H1 (cell line): Measurements from ENCODE around the gene KRTAP9-7. TPM values are rescaled to one million over a fixed set of nuclear protein-coding genes. Genes with fewer than 3 reads are reported as not detected.

Experiments used
- CTCF ChIA-PET: fragments of 300-600 bp; sonication (Branson Sonifier 250); formaldehyde crosslinking; loops from one replicate; lab custom pipeline; 2021; ENCODE audit not compliant: partially characterized antibody; lab: Charles Lee
- POLR2A ChIA-PET: fragments of 300-600 bp; sonication (Branson Sonifier 250); formaldehyde crosslinking; loops from one replicate; lab custom pipeline; 2021; ENCODE audit warnings: inconsistent platforms; ENCODE audit not compliant: partially characterized antibody; lab: Charles Lee
- DNase-seq, 2 experiments: peaks; one replicate each; pipeline versions ENCODE4 v3.0.0 to v3.0.0-alpha.2; 2010 to 2022; ENCODE audit warnings: low spot score in 2 of 2, low read depth in 1 of 2, mixed read lengths in 1 of 2
- FAIRE-seq: peaks from 2 replicates; lab custom pipeline; 2011; peaks lifted over from hg19 to GRCh38; lab: Jason Lieb, UNC
- H2AFZ ChIP-seq: 2 replicates; pipeline ENCODE4 v1.8.1; 2012; ENCODE audit warnings: low read length, inconsistent platforms
- H2AK5ac ChIP-seq: 2 replicates; pipeline ENCODE4 v1.6.1; 2013; ENCODE audit warnings: low read depth, low read length
- H2BK120ac ChIP-seq: replicated peaks from 2 replicates; pipeline ENCODE3; 2013; ENCODE audit warnings: low read depth, low read length, inconsistent platforms
- H2BK12ac ChIP-seq: 2 replicates; pipeline ENCODE4 v1.6.1; 2013; ENCODE audit warnings: low read depth, low read length
- H2BK15ac ChIP-seq: 2 replicates; pipeline ENCODE4 v1.6.1; 2013; ENCODE audit warnings: low read length
- H2BK20ac ChIP-seq: 2 replicates; pipeline ENCODE4 v1.6.1; 2013; ENCODE audit warnings: low read length
- H2BK5ac ChIP-seq: 2 replicates; pipeline ENCODE4 v1.6.1; 2013; ENCODE audit warnings: low read depth, low read length
- H3K14ac ChIP-seq: 2 replicates; pipeline ENCODE4 v1.6.1; 2013; ENCODE audit warnings: inconsistent platforms; ENCODE audit not compliant: insufficient read length
- H3K18ac ChIP-seq: 2 replicates; pipeline ENCODE4 v1.6.1; 2013; ENCODE audit warnings: low read length; ENCODE audit errors: extremely low read depth
- H3K23ac ChIP-seq: 2 replicates; pipeline ENCODE4 v1.6.1; 2013; ENCODE audit warnings: inconsistent platforms; ENCODE audit not compliant: insufficient read length
- H3K23me2 ChIP-seq: 2 replicates; pipeline ENCODE4 v1.6.1; 2013; ENCODE audit warnings: low read depth, low read length
- H3K27ac ChIP-seq: 2 replicates; pipeline ENCODE4 v1.6.1; 2011; ENCODE audit warnings: low read depth, low read length, inconsistent platforms
- H3K27me3 ChIP-seq, 4 experiments: replicated peaks in 1 of 4; 1 replicate in 1 of 4; 2 replicates in 3 of 4; pipeline versions ENCODE4 v1.6.1 to v1.8.1; 2011 to 2013; ENCODE audit warnings: low read length in 3 of 4, mild to moderate bottlenecking in 3 of 4, inconsistent platforms in 2 of 4, mixed read lengths in 2 of 4, moderate library complexity in 1 of 4; ENCODE audit not compliant: control insufficient read depth in 3 of 4, insufficient read depth in 3 of 4; ENCODE audit errors: extremely low read depth in 1 of 4
- H3K36me3 ChIP-seq, 4 experiments: 2 replicates each; pipeline versions ENCODE4 v1.6.1 to v1.8.1; 2011 to 2013; ENCODE audit warnings: mild to moderate bottlenecking in 4 of 4, low read length in 3 of 4, moderate library complexity in 2 of 4, control low read depth in 1 of 4, inconsistent platforms in 1 of 4; ENCODE audit not compliant: insufficient read depth in 4 of 4, control insufficient read depth in 2 of 4
- H3K4ac ChIP-seq: replicated peaks from 2 replicates; pipeline ENCODE3; 2013; ENCODE audit warnings: low read length, low read depth, mixed read lengths, inconsistent platforms; ENCODE audit not compliant: insufficient read length
- H3K4me1 ChIP-seq, 4 experiments: replicated peaks in 1 of 4; 1 replicate in 1 of 4; 2 replicates in 3 of 4; pipeline versions ENCODE4 v1.6.1 to v1.8.1; 2011 to 2013; ENCODE audit warnings: low read length in 3 of 4, inconsistent platforms in 2 of 4, mixed read lengths in 1 of 4; ENCODE audit not compliant: insufficient read depth in 4 of 4, control insufficient read depth in 3 of 4
- H3K4me2 ChIP-seq, 2 experiments: 2 replicates each; pipeline versions ENCODE4 v1.6.1 to v1.8.1; 2011 to 2013; ENCODE audit warnings: low read depth in 2 of 2, low read length in 2 of 2, control low read depth in 1 of 2, inconsistent platforms in 1 of 2, mild to moderate bottlenecking in 1 of 2; ENCODE audit not compliant: insufficient read depth in 1 of 2
- H3K4me3 ChIP-seq, 4 experiments: fragments of 200-600, 300-600 bp in 1 of 4; sonication (generic), shearing (Covaris generic), sonication (Bioruptor Twin) in 1 of 4; 2 replicates each; pipeline versions ENCODE4 v1.5.1 to v1.8.1; 2011 to 2016; ENCODE audit warnings: low read length in 4 of 4, low read depth in 3 of 4, control low read depth in 2 of 4, inconsistent platforms in 2 of 4, mild to moderate bottlenecking in 2 of 4, mixed read lengths in 1 of 4, moderate library complexity in 1 of 4; ENCODE audit not compliant: insufficient read depth in 2 of 4; ENCODE audit errors: extremely low read depth in 1 of 4
- H3K56ac ChIP-seq: replicated peaks from 2 replicates; pipeline ENCODE3; 2013; ENCODE audit warnings: low read depth, mild to moderate bottlenecking, mixed read lengths, low read length, inconsistent platforms; ENCODE audit not compliant: insufficient read length
- H3K79me1 ChIP-seq: 2 replicates; pipeline ENCODE4 v1.6.1; 2013; ENCODE audit warnings: low read depth, low read length, control low read depth
- H3K79me2 ChIP-seq, 2 experiments: 2 replicates each; pipeline versions ENCODE4 v1.6.1 to v1.8.1; 2012 to 2013; ENCODE audit warnings: low read length in 2 of 2, mild to moderate bottlenecking in 2 of 2, inconsistent platforms in 1 of 2; ENCODE audit not compliant: insufficient read depth in 2 of 2, control insufficient read depth in 1 of 2
- H3K9ac ChIP-seq, 4 experiments: replicated peaks in 1 of 4; 1 replicate in 1 of 4; 2 replicates in 3 of 4; pipeline versions ENCODE4 v1.6.1 to v1.8.1; 2011 to 2013; ENCODE audit warnings: low read depth in 3 of 4, low read length in 3 of 4, control low read depth in 2 of 4, mild to moderate bottlenecking in 2 of 4, moderate library complexity in 2 of 4, inconsistent platforms in 1 of 4; ENCODE audit errors: extremely low read depth in 1 of 4
- H3K9me3 ChIP-seq, 2 experiments: 2 replicates each; pipeline versions ENCODE4 v1.6.1 to v1.8.1; 2012 to 2013; ENCODE audit warnings: mild to moderate bottlenecking in 2 of 2, moderate library complexity in 2 of 2, control low read depth in 1 of 2, inconsistent platforms in 1 of 2, low read depth in 1 of 2, low read length in 1 of 2, mixed read lengths in 1 of 2; ENCODE audit not compliant: insufficient read depth in 2 of 2
- H4K20me1 ChIP-seq, 2 experiments: replicated peaks in 1 of 2; 2 replicates each; pipeline versions ENCODE3 to v1.8.1; 2011 to 2013; ENCODE audit warnings: inconsistent platforms in 2 of 2, low read length in 2 of 2, mild to moderate bottlenecking in 1 of 2; ENCODE audit not compliant: insufficient read depth in 2 of 2, control insufficient read depth in 1 of 2
- H4K5ac ChIP-seq: 2 replicates; pipeline ENCODE4 v1.6.1; 2013; ENCODE audit warnings: low read length, low read depth, mixed read lengths, inconsistent platforms; ENCODE audit not compliant: insufficient read length
- H4K8ac ChIP-seq: 2 replicates; pipeline ENCODE4 v1.8.0; 2013; ENCODE audit warnings: mild to moderate bottlenecking, moderate library complexity, low read length, inconsistent platforms; ENCODE audit not compliant: insufficient read depth; ENCODE audit errors: extremely low read depth
- H4K91ac ChIP-seq: replicated peaks from 2 replicates; pipeline ENCODE3; 2013; ENCODE audit warnings: low read length, mixed read lengths, inconsistent platforms; ENCODE audit not compliant: insufficient read length
- USF2 ChIP-seq: IDR thresholded peaks from 2 replicates; pipeline ENCODE4 v1.6.1; 2011; ENCODE audit warnings: low read length, improper control_type of control experiment
- WGBS, 2 experiments: shearing (Covaris generic) in 1 of 2; methylation state at CpG; one replicate each; pipeline versions ENCODE4 v1.1.6 to v1.1.7; 2013 to 2015; ENCODE audit warnings: low lambda C conversion rate in 2 of 2, mixed read lengths in 2 of 2, inconsistent platforms in 1 of 2, low coverage in 1 of 2, missing lambda C conversion rate in 1 of 2; ENCODE audit not compliant: insufficient replicate concordance in 2 of 2, insufficient coverage in 1 of 2, insufficient read length in 1 of 2; ENCODE audit errors: extremely low coverage in 1 of 2, missing lambda C conversion rate in 1 of 2; 5-methylcytosine and 5-hydroxymethylcytosine counted together
- polyA plus RNA-seq, 7 experiments: library from polyadenylated mRNA; depleted of rRNA in 3 of 7; stranded (reverse) in 5 of 7; unstranded in 2 of 7; fragments of >200 nt in 5 of 7; fragments of 200-250 nt in 2 of 7; gene quantifications; 1 replicate in 5 of 7; 2 replicates in 1 of 7; 4 replicates in 1 of 7; pipeline versions ENCODE4 v1.2.1 to v1.2.3, GENCODE V29; 2011 to 2013; ENCODE audit warnings: missing spikeins in 2 of 7, mixed read lengths in 2 of 7
- total RNA-seq: library from RNA; stranded (reverse); fragmentation: NEBNext Ultra II Directional; extraction: Animal tissue kit (Norgen Biotek cat#: 25700); gene quantifications from 2 replicates; pipeline ENCODE4 v1.2.1, GENCODE V29; 2021
- TF ChIP-seq, protein P1 (sequence below): IDR thresholded peaks from 2 replicates; pipeline ENCODE4 v1.6.1; 2012; ENCODE audit warnings: inconsistent platforms

KRTAP9-7 gene
- total and polyA plus RNA-seq, 2 of the 8 experiments (the other 6 are each of a cell fraction or from before 2014, with no cell fraction given): not detected

- Histone ChIP-seq H2AK5ac (no peak overlapping the region), H3K79me1 (no peaks in the 10 kb centered on the region), H3K27me3 (no peaks in the 10 kb centered on the region), H4K20me1 (no peaks in the 10 kb centered on the region), H4K5ac (no peak overlapping the region), H3K23ac (no peak overlapping the region), H2AFZ (no peak overlapping the region), H3K9me3 (no peaks in the 10 kb centered on the region), H3K4ac (no peak overlapping the region), H3K9ac (no peak overlapping the region), H4K91ac (no peak overlapping the region), H2BK120ac (no peak overlapping the region), H3K36me3 (no peaks in the 10 kb centered on the region), H2BK5ac (no peak overlapping the region), H3K4me1 (no peaks in the 10 kb centered on the region), H3K4me2 (no peak overlapping the region), H3K79me2 (no peaks in the 10 kb centered on the region), H4K8ac (no peak overlapping the region), H3K27ac (no peak overlapping the region), H3K14ac (no peak overlapping the region), H3K4me3 (no peak overlapping the region), H2BK15ac (no peak overlapping the region), H3K18ac (no peak overlapping the region), H3K56ac (no peak overlapping the region), H2BK12ac (no peak overlapping the region), H2BK20ac (no peak overlapping the region), H3K23me2 (no peaks in the 10 kb centered on the region)
- 92% methylated on average over 3 of the region's 3 CpGs; no CpG with 5 or more reads in 1 of the 2 experiments for WGBS, 2 experiments
- FAIRE-seq (no peak), DNase-seq (no peak)
- POLR2A ChIA-PET: no interaction called here
- TF ChIP-seq, protein P1, sequence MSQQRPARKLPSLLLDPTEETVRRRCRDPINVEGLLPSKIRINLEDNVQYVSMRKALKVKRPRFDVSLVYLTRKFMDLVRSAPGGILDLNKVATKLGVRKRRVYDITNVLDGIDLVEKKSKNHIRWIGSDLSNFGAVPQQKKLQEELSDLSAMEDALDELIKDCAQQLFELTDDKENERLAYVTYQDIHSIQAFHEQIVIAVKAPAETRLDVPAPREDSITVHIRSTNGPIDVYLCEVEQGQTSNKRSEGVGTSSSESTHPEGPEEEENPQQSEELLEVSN: no peak
- TF ChIP-seq USF2: no peak
- CTCF ChIA-PET: no interaction called here
Observed at GRCh38 chr17:41264599-41264998, 10.9 kb upstream of the KRTAP9-7 start.
